Uterus (tissue), 4 donors: ENCODE results near the gene CEACAM16. TPM values are rescaled to one million over a fixed set of nuclear protein-coding genes. Genes with fewer than 3 reads are reported as not detected.

ENCODE experiments used
- DNase-seq, 2 donors: peaks; one replicate each; pipeline ENCODE4 v3.0.0-alpha.2; 2019 to 2020
- H3K27ac ChIP-seq, 2 donors: fragments of 200-600 bp; sonication (generic); 1 replicate in 1 of 2; 2 replicates in 1 of 2; pipeline ENCODE4 v1.5.1; 2016 to 2018
- H3K27me3 ChIP-seq, 2 donors: fragments of 200-600 bp; sonication (generic); one replicate each; pipeline ENCODE4 v1.5.1; 2018 to 2019; ENCODE audit warnings: control low read depth in 1 of 2
- H3K36me3 ChIP-seq, 2 donors: fragments of 200-600 bp; sonication (generic); one replicate each; pipeline ENCODE4 v1.5.1; 2019; ENCODE audit warnings: control low read depth in 1 of 2
- H3K4me1 ChIP-seq, 2 donors: fragments of 200-600 bp; sonication (generic); one replicate each; pipeline ENCODE4 v1.5.1; 2018 to 2019; ENCODE audit warnings: control low read depth in 1 of 2
- H3K4me3 ChIP-seq, 2 donors: fragments of 200-600 bp; sonication (generic); 1 replicate in 1 of 2; 2 replicates in 1 of 2; pipeline ENCODE4 v1.5.1; 2018 to 2019; ENCODE audit warnings: mild to moderate bottlenecking in 1 of 2
- H3K9me3 ChIP-seq, 2 donors: fragments of 200-600 bp; sonication (generic); one replicate each; pipeline ENCODE4 v1.5.1; 2019; ENCODE audit warnings: control low read depth in 1 of 2
- POLR2A ChIP-seq, 2 donors: fragments of 450-650 bp; IDR thresholded peaks; one replicate each; pipeline ENCODE4 v1.6.1; 2016; ENCODE audit warnings: antibody characterized with exemption in 2 of 2, mild to moderate bottlenecking in 1 of 2, moderate library complexity in 1 of 2
- intact Hi-C: fragments of 100-400 bp; cut with DNase I; formaldehyde crosslinking; loops from one replicate; pipeline ENCODE4 v1.15.1; 2023; ENCODE audit warnings: low total_unique reads
- total RNA-seq, 4 donors: library from RNA; depleted of rRNA in 3 of 4; stranded (reverse); fragments of >200 nt in 3 of 4; gene quantifications; one replicate each; pipeline versions ENCODE4 v1.1.0 to v1.2.4, GENCODE V29; 2014 to 2023
- TF ChIP-seq, protein P1 (sequence below), 4 experiments: fragments of 200-600 bp in 2 of 4; fragments of 450-650 bp in 2 of 4; sonication (generic) in 2 of 4; IDR thresholded peaks; one replicate each; pipeline ENCODE4 v1.5.1; 2016 to 2019; ENCODE audit warnings: antibody characterized with exemption in 4 of 4, mild to moderate bottlenecking in 2 of 4, moderate library complexity in 1 of 4
- donor health status: DM: yes; HTN: yes; CAD: no.

CEACAM16 gene
- total RNA-seq, 4 donors from 2014 or later, result not detected

DNA sequence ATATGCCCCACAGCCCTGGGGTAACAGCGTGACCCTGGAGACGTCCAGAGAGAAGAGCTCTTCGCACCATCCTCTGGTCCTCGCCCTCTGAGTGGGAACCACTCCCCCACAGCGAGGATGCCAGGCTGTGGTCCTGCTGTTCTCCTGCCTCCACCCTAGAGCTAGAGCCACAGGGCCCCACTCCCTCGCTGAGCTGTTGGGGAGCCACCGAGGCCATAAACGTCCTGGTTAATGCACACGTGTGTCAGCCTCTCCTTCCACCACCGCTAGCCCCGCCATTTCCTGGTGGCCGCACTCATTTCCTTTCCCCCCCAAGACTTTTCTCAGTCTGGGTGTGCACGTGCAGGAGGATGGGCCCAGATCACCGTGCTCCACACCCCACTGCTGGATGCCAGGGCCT, 11.5 kb downstream of the CEACAM16 start:
- no peak overlapping the region for H3K4me3 ChIP-seq
- TF ChIP-seq, protein P1, sequence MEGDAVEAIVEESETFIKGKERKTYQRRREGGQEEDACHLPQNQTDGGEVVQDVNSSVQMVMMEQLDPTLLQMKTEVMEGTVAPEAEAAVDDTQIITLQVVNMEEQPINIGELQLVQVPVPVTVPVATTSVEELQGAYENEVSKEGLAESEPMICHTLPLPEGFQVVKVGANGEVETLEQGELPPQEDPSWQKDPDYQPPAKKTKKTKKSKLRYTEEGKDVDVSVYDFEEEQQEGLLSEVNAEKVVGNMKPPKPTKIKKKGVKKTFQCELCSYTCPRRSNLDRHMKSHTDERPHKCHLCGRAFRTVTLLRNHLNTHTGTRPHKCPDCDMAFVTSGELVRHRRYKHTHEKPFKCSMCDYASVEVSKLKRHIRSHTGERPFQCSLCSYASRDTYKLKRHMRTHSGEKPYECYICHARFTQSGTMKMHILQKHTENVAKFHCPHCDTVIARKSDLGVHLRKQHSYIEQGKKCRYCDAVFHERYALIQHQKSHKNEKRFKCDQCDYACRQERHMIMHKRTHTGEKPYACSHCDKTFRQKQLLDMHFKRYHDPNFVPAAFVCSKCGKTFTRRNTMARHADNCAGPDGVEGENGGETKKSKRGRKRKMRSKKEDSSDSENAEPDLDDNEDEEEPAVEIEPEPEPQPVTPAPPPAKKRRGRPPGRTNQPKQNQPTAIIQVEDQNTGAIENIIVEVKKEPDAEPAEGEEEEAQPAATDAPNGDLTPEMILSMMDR (IDR thresholded peaks at IDR 0.05), result no peak
- no peak for TF ChIP-seq POLR2A (IDR thresholded peaks at IDR 0.05)
- H3K27me3 ChIP-seq, result no peaks in the 10 kb centered on the region
- intact Hi-C loops, result no loop called here
- H3K9me3 ChIP-seq, result no peaks in the 10 kb centered on the region
- no peak for DNase-seq
- no peaks in the 10 kb centered on the region for H3K4me1 ChIP-seq
- H3K36me3 ChIP-seq, result no peaks in the 10 kb centered on the region
- H3K27ac ChIP-seq, result no peak overlapping the region

DNA sequence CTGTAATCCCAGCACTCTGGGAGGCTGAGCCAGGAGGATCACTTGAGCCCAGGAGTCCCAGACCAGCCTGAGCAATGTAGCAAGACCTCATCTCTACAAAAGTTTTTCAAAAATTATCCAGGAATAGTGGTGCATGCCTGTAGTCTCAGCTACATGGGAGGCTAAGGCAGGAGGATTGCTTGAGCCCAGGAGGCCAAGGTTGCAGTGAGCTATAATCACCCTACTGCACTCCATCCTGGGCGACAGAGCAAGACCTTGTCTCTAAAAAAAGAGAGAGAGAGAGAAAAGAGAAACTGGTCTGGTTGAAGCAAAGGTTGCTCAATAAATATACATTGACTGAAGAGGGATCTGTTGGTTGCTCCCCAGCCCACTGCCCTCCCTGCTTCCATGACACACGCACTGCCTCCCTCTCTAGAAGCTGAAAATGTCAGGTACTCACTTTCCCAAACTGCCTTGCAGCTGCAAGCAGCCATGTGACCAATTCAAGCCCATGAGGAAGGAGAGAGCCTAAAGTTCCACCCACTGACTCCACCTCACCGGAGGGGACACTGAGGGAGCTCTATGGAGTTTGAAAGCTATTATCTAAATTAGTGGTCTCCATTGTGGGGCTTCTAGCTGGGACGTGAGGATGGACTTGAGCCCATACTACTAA, 14.0 kb downstream of the CEACAM16 start:
- intact Hi-C loops, result no loop called here
- H3K27me3 ChIP-seq, result no peaks in the 10 kb centered on the region
- H3K4me1 ChIP-seq, result no peaks in the 10 kb centered on the region
- no peak for TF ChIP-seq POLR2A (IDR thresholded peaks at IDR 0.05)
- TF ChIP-seq, protein P1 (IDR thresholded peaks at IDR 0.05), result no peak
- no peak for DNase-seq
- H3K36me3 ChIP-seq, result no peaks in the 10 kb centered on the region
- H3K27ac ChIP-seq, result no peak overlapping the region
- H3K4me3 ChIP-seq, result no peak overlapping the region
- no peaks in the 10 kb centered on the region for H3K9me3 ChIP-seq

DNA sequence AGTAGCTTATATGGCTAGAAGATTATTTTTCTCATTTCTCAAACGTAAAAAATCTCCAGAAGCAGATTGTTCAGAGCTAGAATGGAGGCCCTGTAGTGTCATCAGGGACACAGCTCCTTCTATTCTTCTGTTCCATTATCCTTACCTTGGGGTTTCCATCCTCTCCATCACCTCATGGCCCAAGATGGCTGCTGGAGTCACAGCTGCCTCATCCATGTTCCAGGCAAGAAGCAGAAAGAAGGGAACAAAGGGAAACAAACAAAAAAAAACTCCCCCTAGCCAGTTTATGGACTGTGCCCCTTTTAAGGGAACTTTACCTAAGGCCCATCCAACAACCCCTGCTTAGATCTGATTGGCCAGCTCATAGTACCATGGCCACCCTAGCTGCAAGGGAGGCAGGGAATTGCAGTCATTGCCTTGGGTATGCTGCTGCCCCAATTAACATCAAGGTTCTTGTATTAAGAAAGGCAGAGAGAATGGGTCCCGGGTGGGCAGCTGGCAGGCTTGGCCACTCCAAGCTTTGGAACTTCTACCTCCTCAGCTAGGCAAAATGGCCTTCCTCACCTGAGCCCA, 15.7 kb downstream of the CEACAM16 start:
- Histone ChIP-seq H3K9me3 (no peaks in the 10 kb centered on the region), H3K4me1 (peaks cover 0 to 6% of the 10 kb centered on the region in 2 donors), H3K4me3 (no peak overlapping the region), H3K27ac (no peak overlapping the region), H3K27me3 (no peaks in the 10 kb centered on the region), H3K36me3 (no peaks in the 10 kb centered on the region)
- intact Hi-C loops, result no loop called here
- no peak for DNase-seq
- no peak for TF ChIP-seq POLR2A (IDR thresholded peaks at IDR 0.05)
- TF ChIP-seq, protein P1 (IDR thresholded peaks at IDR 0.05), result no peak

DNA sequence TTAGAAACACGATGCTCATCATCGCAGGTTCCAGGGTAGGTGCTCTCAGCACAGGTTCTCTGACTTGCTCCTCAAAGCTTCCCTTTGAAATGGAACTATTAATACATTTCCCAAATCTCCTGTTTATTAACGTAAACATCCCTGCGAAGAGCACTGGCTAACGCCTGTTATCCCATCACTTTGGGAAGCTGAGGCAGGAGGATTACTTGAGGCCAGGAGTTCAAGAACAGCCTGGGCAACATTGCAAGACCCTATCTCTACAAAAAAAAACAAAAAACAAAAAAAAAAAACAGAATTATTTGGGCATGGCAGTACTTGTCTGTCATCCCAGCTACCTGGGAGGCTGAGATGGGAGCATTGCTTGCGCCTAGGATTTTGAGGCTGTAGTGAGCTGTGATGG, 18.7 kb downstream of the CEACAM16 start:
- Histone ChIP-seq H3K27ac (peak overlapping the region; percentile 63 to 83), H3K4me3 (no peak overlapping the region), H3K27me3 (no peaks in the 10 kb centered on the region), H3K36me3 (no peaks in the 10 kb centered on the region), H3K4me1 (peaks cover 0 to 6% of the 10 kb centered on the region in 2 donors), H3K9me3 (no peaks in the 10 kb centered on the region)
- no peak for DNase-seq
- TF ChIP-seq, protein P1 (IDR thresholded peaks at IDR 0.05), result no peak
- no peak for TF ChIP-seq POLR2A (IDR thresholded peaks at IDR 0.05)
- intact Hi-C loops, result no loop called here

DNA sequence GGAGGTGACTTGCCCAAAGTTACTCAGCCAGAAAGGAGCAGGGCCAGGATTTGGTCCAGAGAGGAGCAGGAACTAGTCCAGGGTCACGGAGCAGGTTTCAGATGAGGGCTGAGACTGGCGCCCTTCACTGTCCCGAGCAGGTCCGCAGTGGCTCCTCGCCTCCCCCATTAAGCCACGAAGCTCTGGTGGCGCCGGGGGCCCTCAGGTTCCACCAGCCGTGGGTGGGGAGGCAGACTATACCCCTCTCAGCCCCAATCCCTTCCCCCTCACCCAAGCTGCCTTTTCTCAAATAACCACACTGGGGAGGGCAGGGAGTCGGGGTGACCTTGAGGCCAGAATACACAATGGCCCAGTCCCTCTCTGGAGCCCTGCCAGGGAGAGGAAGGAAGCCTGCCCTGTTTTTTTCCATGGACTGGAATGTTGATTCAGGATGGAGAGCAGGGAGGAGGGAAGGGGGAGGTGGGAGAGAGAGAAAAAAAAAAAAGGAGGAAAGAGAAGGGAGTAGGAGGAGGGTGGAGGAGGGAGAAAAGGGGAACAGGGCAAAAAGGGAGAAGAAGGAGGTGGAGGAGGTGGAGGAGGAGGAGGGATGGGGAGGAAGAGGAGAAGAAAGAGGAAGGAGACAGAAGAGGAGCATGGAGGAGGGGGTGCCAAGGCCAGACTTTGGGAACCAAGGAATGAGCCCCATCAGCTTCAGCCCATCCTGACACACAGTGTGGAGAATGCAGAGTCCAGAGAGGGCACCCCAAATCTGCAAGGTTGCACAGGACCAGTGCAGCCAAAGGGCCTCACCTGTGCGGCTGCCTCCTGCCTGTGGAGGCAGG, 19.7 kb downstream of the CEACAM16 start:
- peak overlapping the region; percentile 63 to 83 for H3K27ac ChIP-seq
- intact Hi-C loops, result no loop called here
- peak overlapping the region in 1 of 2 donors; percentile 18 for H3K4me3 ChIP-seq
- peaks cover 0 to 6% of the 10 kb centered on the region in 2 donors for H3K4me1 ChIP-seq
- peak; percentile 62 to 78 for DNase-seq
- TF ChIP-seq POLR2A (IDR thresholded peaks at IDR 0.05), result no peak
- TF ChIP-seq, protein P1 (IDR thresholded peaks at IDR 0.05), result no peak
- no peaks in the 10 kb centered on the region for H3K27me3 ChIP-seq
- no peaks in the 10 kb centered on the region for H3K36me3 ChIP-seq
- H3K9me3 ChIP-seq, result no peaks in the 10 kb centered on the region
